H1 (cell line): ENCODE data around the gene SIGLEC12. TPM values are rescaled to one million over a fixed set of nuclear protein-coding genes. Genes with fewer than 3 reads are reported as not detected.

Experiments
- CTCF ChIA-PET: fragments of 300-600 bp; sonication (Branson Sonifier 250); formaldehyde crosslinking; loops from one replicate; lab custom pipeline; 2021; ENCODE audit not compliant: partially characterized antibody; lab: Charles Lee
- POLR2A ChIA-PET: fragments of 300-600 bp; sonication (Branson Sonifier 250); formaldehyde crosslinking; loops from one replicate; lab custom pipeline; 2021; ENCODE audit warnings: inconsistent platforms; ENCODE audit not compliant: partially characterized antibody; lab: Charles Lee
- DNase-seq, 2 experiments: peaks; one replicate each; pipeline versions ENCODE4 v3.0.0 to v3.0.0-alpha.2; 2010 to 2022; ENCODE audit warnings: low spot score in 2 of 2, low read depth in 1 of 2, mixed read lengths in 1 of 2
- FAIRE-seq: peaks from 2 replicates; lab custom pipeline; 2011; peaks lifted over from hg19 to GRCh38; lab: Jason Lieb, UNC
- H2AFZ ChIP-seq: 2 replicates; pipeline ENCODE4 v1.8.1; 2012; ENCODE audit warnings: low read length, inconsistent platforms
- H2AK5ac ChIP-seq: 2 replicates; pipeline ENCODE4 v1.6.1; 2013; ENCODE audit warnings: low read depth, low read length
- H2BK120ac ChIP-seq: replicated peaks from 2 replicates; pipeline ENCODE3; 2013; ENCODE audit warnings: low read depth, low read length, inconsistent platforms
- H2BK12ac ChIP-seq: 2 replicates; pipeline ENCODE4 v1.6.1; 2013; ENCODE audit warnings: low read depth, low read length
- H2BK15ac ChIP-seq: 2 replicates; pipeline ENCODE4 v1.6.1; 2013; ENCODE audit warnings: low read length
- H2BK20ac ChIP-seq: 2 replicates; pipeline ENCODE4 v1.6.1; 2013; ENCODE audit warnings: low read length
- H2BK5ac ChIP-seq: 2 replicates; pipeline ENCODE4 v1.6.1; 2013; ENCODE audit warnings: low read depth, low read length
- H3K14ac ChIP-seq: 2 replicates; pipeline ENCODE4 v1.6.1; 2013; ENCODE audit warnings: inconsistent platforms; ENCODE audit not compliant: insufficient read length
- H3K18ac ChIP-seq: 2 replicates; pipeline ENCODE4 v1.6.1; 2013; ENCODE audit warnings: low read length; ENCODE audit errors: extremely low read depth
- H3K23ac ChIP-seq: 2 replicates; pipeline ENCODE4 v1.6.1; 2013; ENCODE audit warnings: inconsistent platforms; ENCODE audit not compliant: insufficient read length
- H3K23me2 ChIP-seq: 2 replicates; pipeline ENCODE4 v1.6.1; 2013; ENCODE audit warnings: low read depth, low read length
- H3K27ac ChIP-seq: 2 replicates; pipeline ENCODE4 v1.6.1; 2011; ENCODE audit warnings: low read depth, low read length, inconsistent platforms
- H3K27me3 ChIP-seq, 4 experiments: replicated peaks in 1 of 4; 1 replicate in 1 of 4; 2 replicates in 3 of 4; pipeline versions ENCODE4 v1.6.1 to v1.8.1; 2011 to 2013; ENCODE audit warnings: low read length in 3 of 4, mild to moderate bottlenecking in 3 of 4, inconsistent platforms in 2 of 4, mixed read lengths in 2 of 4, moderate library complexity in 1 of 4; ENCODE audit not compliant: control insufficient read depth in 3 of 4, insufficient read depth in 3 of 4; ENCODE audit errors: extremely low read depth in 1 of 4
- H3K36me3 ChIP-seq, 4 experiments: 2 replicates each; pipeline versions ENCODE4 v1.6.1 to v1.8.1; 2011 to 2013; ENCODE audit warnings: mild to moderate bottlenecking in 4 of 4, low read length in 3 of 4, moderate library complexity in 2 of 4, control low read depth in 1 of 4, inconsistent platforms in 1 of 4; ENCODE audit not compliant: insufficient read depth in 4 of 4, control insufficient read depth in 2 of 4
- H3K4ac ChIP-seq: replicated peaks from 2 replicates; pipeline ENCODE3; 2013; ENCODE audit warnings: low read length, low read depth, mixed read lengths, inconsistent platforms; ENCODE audit not compliant: insufficient read length
- H3K4me1 ChIP-seq, 4 experiments: replicated peaks in 1 of 4; 1 replicate in 1 of 4; 2 replicates in 3 of 4; pipeline versions ENCODE4 v1.6.1 to v1.8.1; 2011 to 2013; ENCODE audit warnings: low read length in 3 of 4, inconsistent platforms in 2 of 4, mixed read lengths in 1 of 4; ENCODE audit not compliant: insufficient read depth in 4 of 4, control insufficient read depth in 3 of 4
- H3K4me2 ChIP-seq, 2 experiments: 2 replicates each; pipeline versions ENCODE4 v1.6.1 to v1.8.1; 2011 to 2013; ENCODE audit warnings: low read depth in 2 of 2, low read length in 2 of 2, control low read depth in 1 of 2, inconsistent platforms in 1 of 2, mild to moderate bottlenecking in 1 of 2; ENCODE audit not compliant: insufficient read depth in 1 of 2
- H3K4me3 ChIP-seq, 4 experiments: fragments of 200-600, 300-600 bp in 1 of 4; sonication (generic), shearing (Covaris generic), sonication (Bioruptor Twin) in 1 of 4; 2 replicates each; pipeline versions ENCODE4 v1.5.1 to v1.8.1; 2011 to 2016; ENCODE audit warnings: low read length in 4 of 4, low read depth in 3 of 4, control low read depth in 2 of 4, inconsistent platforms in 2 of 4, mild to moderate bottlenecking in 2 of 4, mixed read lengths in 1 of 4, moderate library complexity in 1 of 4; ENCODE audit not compliant: insufficient read depth in 2 of 4; ENCODE audit errors: extremely low read depth in 1 of 4
- H3K56ac ChIP-seq: replicated peaks from 2 replicates; pipeline ENCODE3; 2013; ENCODE audit warnings: low read depth, mild to moderate bottlenecking, mixed read lengths, low read length, inconsistent platforms; ENCODE audit not compliant: insufficient read length
- H3K79me1 ChIP-seq: 2 replicates; pipeline ENCODE4 v1.6.1; 2013; ENCODE audit warnings: low read depth, low read length, control low read depth
- H3K79me2 ChIP-seq, 2 experiments: 2 replicates each; pipeline versions ENCODE4 v1.6.1 to v1.8.1; 2012 to 2013; ENCODE audit warnings: low read length in 2 of 2, mild to moderate bottlenecking in 2 of 2, inconsistent platforms in 1 of 2; ENCODE audit not compliant: insufficient read depth in 2 of 2, control insufficient read depth in 1 of 2
- H3K9ac ChIP-seq, 4 experiments: replicated peaks in 1 of 4; 1 replicate in 1 of 4; 2 replicates in 3 of 4; pipeline versions ENCODE4 v1.6.1 to v1.8.1; 2011 to 2013; ENCODE audit warnings: low read depth in 3 of 4, low read length in 3 of 4, control low read depth in 2 of 4, mild to moderate bottlenecking in 2 of 4, moderate library complexity in 2 of 4, inconsistent platforms in 1 of 4; ENCODE audit errors: extremely low read depth in 1 of 4
- H3K9me3 ChIP-seq, 2 experiments: 2 replicates each; pipeline versions ENCODE4 v1.6.1 to v1.8.1; 2012 to 2013; ENCODE audit warnings: mild to moderate bottlenecking in 2 of 2, moderate library complexity in 2 of 2, control low read depth in 1 of 2, inconsistent platforms in 1 of 2, low read depth in 1 of 2, low read length in 1 of 2, mixed read lengths in 1 of 2; ENCODE audit not compliant: insufficient read depth in 2 of 2
- H4K20me1 ChIP-seq, 2 experiments: replicated peaks in 1 of 2; 2 replicates each; pipeline versions ENCODE3 to v1.8.1; 2011 to 2013; ENCODE audit warnings: inconsistent platforms in 2 of 2, low read length in 2 of 2, mild to moderate bottlenecking in 1 of 2; ENCODE audit not compliant: insufficient read depth in 2 of 2, control insufficient read depth in 1 of 2
- H4K5ac ChIP-seq: 2 replicates; pipeline ENCODE4 v1.6.1; 2013; ENCODE audit warnings: low read length, low read depth, mixed read lengths, inconsistent platforms; ENCODE audit not compliant: insufficient read length
- H4K8ac ChIP-seq: 2 replicates; pipeline ENCODE4 v1.8.0; 2013; ENCODE audit warnings: mild to moderate bottlenecking, moderate library complexity, low read length, inconsistent platforms; ENCODE audit not compliant: insufficient read depth; ENCODE audit errors: extremely low read depth
- H4K91ac ChIP-seq: replicated peaks from 2 replicates; pipeline ENCODE3; 2013; ENCODE audit warnings: low read length, mixed read lengths, inconsistent platforms; ENCODE audit not compliant: insufficient read length
- EGR1 ChIP-seq: IDR thresholded peaks from 2 replicates; pipeline ENCODE4 v1.6.1; 2011; ENCODE audit warnings: low read depth, low read length, borderline replicate concordance
- HDAC2 ChIP-seq, 2 experiments: fragments of 300-600 bp in 1 of 2; sonication (generic) in 1 of 2; IDR thresholded peaks; 2 replicates each; pipeline ENCODE4 v1.6.1; 2011 to 2012; ENCODE audit warnings: low read depth in 2 of 2, low read length in 2 of 2, mild to moderate bottlenecking in 2 of 2, moderate library complexity in 2 of 2, borderline replicate concordance in 1 of 2, inconsistent platforms in 1 of 2
- PHF8 ChIP-seq: fragments of 200-600 bp; sonication (generic); conservative IDR thresholded peaks from 2 replicates; pipeline ENCODE4 v1.7.1; 2012; ENCODE audit warnings: low read depth, mild to moderate bottlenecking, inconsistent platforms, low read length, moderate library complexity
- SIX5 ChIP-seq: IDR thresholded peaks from 2 replicates; pipeline ENCODE4 v1.6.1; 2011; ENCODE audit warnings: mild to moderate bottlenecking, low read depth, low read length
- WGBS, 2 experiments: shearing (Covaris generic) in 1 of 2; methylation state at CpG; one replicate each; pipeline versions ENCODE4 v1.1.6 to v1.1.7; 2013 to 2015; ENCODE audit warnings: low lambda C conversion rate in 2 of 2, mixed read lengths in 2 of 2, inconsistent platforms in 1 of 2, low coverage in 1 of 2, missing lambda C conversion rate in 1 of 2; ENCODE audit not compliant: insufficient replicate concordance in 2 of 2, insufficient coverage in 1 of 2, insufficient read length in 1 of 2; ENCODE audit errors: extremely low coverage in 1 of 2, missing lambda C conversion rate in 1 of 2; 5-methylcytosine and 5-hydroxymethylcytosine counted together
- polyA plus RNA-seq, 7 experiments: library from polyadenylated mRNA; depleted of rRNA in 3 of 7; stranded (reverse) in 5 of 7; unstranded in 2 of 7; fragments of >200 nt in 5 of 7; fragments of 200-250 nt in 2 of 7; gene quantifications; 1 replicate in 5 of 7; 2 replicates in 1 of 7; 4 replicates in 1 of 7; pipeline versions ENCODE4 v1.2.1 to v1.2.3, GENCODE V29; 2011 to 2013; ENCODE audit warnings: missing spikeins in 2 of 7, mixed read lengths in 2 of 7
- total RNA-seq: library from RNA; stranded (reverse); fragmentation: NEBNext Ultra II Directional; extraction: Animal tissue kit (Norgen Biotek cat#: 25700); gene quantifications from 2 replicates; pipeline ENCODE4 v1.2.1, GENCODE V29; 2021

The SIGLEC12 gene
- total and polyA plus RNA-seq, 2 of the 8 experiments (the other 6 are each of a cell fraction or from before 2014, with no cell fraction given): not detected

DNA sequence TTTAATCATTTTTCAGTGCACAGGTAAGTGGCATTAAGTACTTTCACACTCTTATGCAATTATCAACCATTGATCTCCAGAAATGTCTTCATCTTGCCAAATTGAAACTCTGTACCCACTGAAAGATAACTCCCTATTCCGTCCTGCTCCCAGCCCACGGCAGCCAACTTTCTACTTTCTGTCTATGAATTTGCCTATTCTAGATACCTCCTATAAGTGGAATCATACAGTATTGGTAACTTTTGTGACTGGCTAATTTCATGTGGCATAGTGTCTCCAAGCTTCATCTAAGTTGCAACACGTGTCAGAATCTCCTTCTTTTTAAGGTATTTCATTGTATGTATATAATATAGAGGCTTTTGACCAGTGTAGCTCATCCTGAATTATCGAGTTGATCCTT is 29.0 kb downstream of the SIGLEC12 start:
- WGBS, 2 experiments: 41% methylated on average over 4 of the region's 4 CpGs; no CpG with 5 or more reads in 1 of the 2 experiments
- no peak overlapping the region for H2BK12ac ChIP-seq
- FAIRE-seq: no peak

More for the DNA sequence above, 29.0 kb downstream of the SIGLEC12 start:
- no peak overlapping the region for H2BK20ac ChIP-seq
- H4K20me1 ChIP-seq: no peaks in the 10 kb centered on the region
- no peak overlapping the region for H4K91ac ChIP-seq
- H2BK5ac ChIP-seq: no peak overlapping the region
- H4K8ac ChIP-seq: no peak overlapping the region
- no peaks in the 10 kb centered on the region for H3K79me2 ChIP-seq
- no peak overlapping the region for H2BK15ac ChIP-seq
- H3K4me3 ChIP-seq: no peak overlapping the region
- no peak overlapping the region for H3K27ac ChIP-seq
- H3K23me2 ChIP-seq: no peaks in the 10 kb centered on the region
- no peak for DNase-seq
- H3K36me3 ChIP-seq: no peaks in the 10 kb centered on the region
- ChIA-PET POLR2A (no interaction called here), CTCF (interaction anchor here (0.6 to 6.6 kb wide), 34 partner anchors 10 to 315 kb away, joined by 3 to 83 read pairs (median 4); no protein-coding TSS in a partner anchor)
- peaks cover 13 to 31% of the 10 kb centered on the region in 2 experiments for H3K9me3 ChIP-seq
- H2AFZ ChIP-seq: no peak overlapping the region
- H2AK5ac ChIP-seq: no peak overlapping the region
- H3K14ac ChIP-seq: no peak overlapping the region
- H3K56ac ChIP-seq: no peak overlapping the region
- H3K27me3 ChIP-seq: no peaks in the 10 kb centered on the region; a peak in 1 of 7 replicates
- H3K18ac ChIP-seq: no peak overlapping the region
- H3K4me1 ChIP-seq: no peaks in the 10 kb centered on the region
- H3K4ac ChIP-seq: no peak overlapping the region
- H3K23ac ChIP-seq: no peak overlapping the region
- H2BK120ac ChIP-seq: no peak overlapping the region
- H3K9ac ChIP-seq: no peak overlapping the region
- TF ChIP-seq HDAC2 (IDR thresholded peaks at IDR 0.05; ENCODE audit: borderline replicate concordance in 1 of 2, low read depth in 2 of 2, low read length in 2 of 2) (no peak), SIX5 (no peak), EGR1 (no peak), PHF8 (no peak)
- TF ChIP-seq, all 59 proteins: peak for 0
- Histone ChIP-seq H4K5ac (no peak overlapping the region), H3K79me1 (no peaks in the 10 kb centered on the region), H3K4me2 (no peak overlapping the region)
